GM21528 (cell line): ENCODE results near the gene CELF6.

Source experiments
- ATAC-seq: cut with Tn5 transposase; IDR thresholded peaks from one replicate; pipeline ENCODE4 v1.9.1; 2021; ENCODE audit warnings: mild to moderate bottlenecking, moderate library complexity; ENCODE audit not compliant: unreplicated experiment, low FRiP score

The CELF6 gene

DNA sequence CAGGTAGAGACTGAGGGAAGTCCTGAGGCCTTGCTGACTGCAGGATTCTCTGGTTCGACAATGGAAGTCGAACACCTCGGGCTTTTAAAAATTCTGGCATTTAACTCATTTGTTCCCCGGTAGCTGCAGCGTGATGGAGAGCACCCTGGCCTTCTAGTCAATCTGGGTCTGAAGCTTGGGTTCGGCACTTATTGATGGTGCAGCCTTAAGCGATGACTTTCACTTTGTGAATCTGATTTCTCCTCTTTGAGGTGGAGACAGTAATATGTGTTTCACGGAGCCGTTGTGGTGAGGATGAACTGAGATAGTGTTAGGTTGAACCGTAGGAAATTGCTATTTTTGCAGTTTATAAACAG, 47.0 kb downstream of the CELF6 start:
- ATAC-seq, result no peak

- ATAC-seq, result peak; percentile 93
Observed at GRCh38 chr15:72272213-72272996, 47.6 kb downstream of the CELF6 start, which contains the start of gene PARP6. PARP6 (minus strand) TSS chr15:72272554; CDS start chr15:72267477, 5,077 bp downstream.

DNA sequence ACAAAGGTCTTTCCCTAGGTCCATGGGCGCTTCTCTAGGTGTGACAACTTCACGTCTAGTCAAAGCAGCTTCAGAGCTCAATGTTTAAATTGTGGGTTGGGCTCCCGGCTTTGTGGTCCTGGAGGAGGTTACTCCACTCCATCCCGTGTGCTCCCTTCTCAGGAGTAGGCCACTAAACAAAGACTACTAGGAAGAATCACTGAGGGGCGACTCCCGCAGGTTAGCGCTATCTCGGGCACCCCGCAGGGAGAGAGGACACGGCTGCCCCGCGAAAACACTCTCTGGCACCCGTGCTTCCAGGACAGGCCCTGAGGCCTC, 48.1 kb downstream of the CELF6 start:
- ATAC-seq, result no peak

- no peak for ATAC-seq
Observed at GRCh38 chr15:72271221-72271620, 48.7 kb downstream of the CELF6 start.

DNA sequence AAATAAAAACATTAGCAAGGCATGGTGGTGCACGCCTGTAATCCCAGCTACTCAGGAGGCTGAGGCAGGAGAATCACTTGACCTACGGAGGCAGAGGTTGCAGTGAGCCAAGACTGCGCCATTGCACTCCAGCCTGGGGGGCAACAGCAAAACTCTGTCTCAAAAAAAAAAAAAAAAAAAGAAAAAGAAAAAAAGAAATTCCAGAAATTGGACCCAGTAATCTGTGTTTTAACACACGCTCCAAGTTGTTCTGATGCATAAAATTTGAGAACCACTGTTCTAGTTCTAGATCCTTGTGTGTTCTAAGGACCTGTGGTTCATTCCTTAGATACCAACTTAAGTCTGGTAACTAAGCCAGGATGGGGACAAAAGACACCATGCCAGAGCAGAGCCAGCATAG, 50.2 kb downstream of the CELF6 start:
- ATAC-seq, result no peak

DNA sequence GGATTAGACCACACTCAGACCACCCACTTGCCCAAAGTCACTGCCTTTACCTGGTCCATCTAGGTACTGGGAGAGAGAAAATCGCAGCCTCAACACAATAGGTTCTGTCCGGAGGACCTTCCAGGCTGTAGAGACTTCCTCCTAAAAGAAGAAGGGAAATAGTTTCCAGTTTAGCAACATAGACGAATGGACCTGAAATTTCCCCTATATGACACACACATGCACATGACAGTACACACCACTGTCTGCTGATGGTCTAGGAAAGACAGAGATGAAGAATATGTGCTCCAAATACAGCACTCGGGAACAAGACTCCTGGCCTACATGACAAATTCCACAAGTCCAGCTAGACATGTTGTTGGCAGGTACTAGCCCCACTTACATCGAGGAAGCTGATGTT, 54.9 kb downstream of the CELF6 start:
- ATAC-seq, result no peak

DNA sequence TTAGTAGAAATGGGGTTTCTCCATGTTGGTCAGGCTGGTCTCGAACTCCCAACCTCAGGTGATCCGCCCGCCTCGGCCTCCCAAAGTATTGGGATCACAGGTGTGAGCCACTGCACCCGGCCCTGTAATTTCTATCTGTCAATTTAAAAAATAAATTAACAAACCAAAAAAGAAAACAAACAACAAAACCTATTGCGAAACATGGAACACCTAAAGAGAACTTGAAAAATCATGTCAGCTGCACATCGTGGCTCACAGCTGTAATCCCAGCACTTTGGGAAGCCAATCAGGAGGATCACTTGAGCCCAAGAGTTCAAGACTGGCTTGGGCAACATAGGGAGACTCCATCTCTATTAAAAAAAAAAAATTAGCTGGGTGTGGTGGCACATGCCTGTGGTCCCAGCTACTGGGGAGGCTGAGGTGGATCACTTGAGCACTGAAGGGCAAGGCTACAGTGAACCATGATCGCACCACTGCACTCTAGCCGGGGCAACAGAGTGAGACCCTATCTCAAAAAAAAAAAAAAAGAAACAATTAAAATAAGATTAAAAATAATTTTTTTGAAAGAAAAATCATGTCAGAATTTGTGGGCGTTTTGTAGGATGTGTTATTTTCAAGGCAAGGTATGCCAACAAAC, 67.2 kb downstream of the CELF6 start:
- no peak for ATAC-seq

DNA sequence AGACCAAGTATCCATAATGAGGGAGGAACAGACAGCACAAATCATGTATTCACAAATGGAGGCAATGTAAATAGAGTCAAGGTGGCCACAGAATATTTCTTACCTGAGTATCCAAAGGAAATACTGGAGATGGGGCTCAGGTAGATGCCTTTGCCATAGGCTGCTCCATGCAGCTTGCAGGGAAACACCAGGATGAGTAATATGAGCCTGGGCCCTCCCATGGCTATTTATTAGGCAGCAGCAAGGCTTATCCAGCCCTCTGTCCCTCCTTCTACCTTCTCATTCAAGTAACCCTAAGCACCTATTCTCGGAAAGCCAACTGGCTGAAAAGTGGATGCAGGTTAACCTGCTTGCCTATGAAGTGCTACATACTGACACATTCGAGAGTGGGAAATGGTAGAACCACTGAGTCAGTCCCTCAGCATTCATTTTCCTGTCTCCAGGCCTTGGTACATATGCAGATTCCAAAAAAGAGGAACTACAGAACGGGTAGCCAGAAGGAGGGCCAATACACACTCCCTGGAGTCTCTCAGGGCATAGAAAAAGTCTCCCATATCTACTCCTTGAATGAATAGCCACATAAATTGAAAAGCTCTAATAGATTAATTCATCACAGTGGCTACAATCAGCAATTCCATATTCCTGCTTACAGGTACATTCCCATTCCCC, 70.7 kb downstream of the CELF6 start:
- no peak for ATAC-seq

DNA sequence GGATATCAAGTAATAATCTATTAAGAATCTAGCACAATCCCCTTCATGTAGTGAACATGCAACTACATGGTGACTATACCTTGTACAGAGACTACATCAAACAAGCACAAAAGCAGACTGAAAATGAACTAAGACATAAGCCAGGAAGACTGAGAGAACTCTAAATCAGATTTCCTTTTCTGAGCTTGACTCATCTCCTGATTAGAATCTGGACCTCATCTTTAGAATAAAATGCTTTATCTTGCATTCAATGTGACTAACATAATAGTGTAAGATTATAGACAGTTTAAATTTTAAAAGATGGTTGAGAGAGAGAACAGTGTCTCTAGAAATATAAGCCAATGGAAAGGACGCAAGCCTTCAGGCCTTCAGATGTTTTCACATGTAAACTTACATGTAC, 71.4 kb downstream of the CELF6 start:
- ATAC-seq, result no peak

DNA sequence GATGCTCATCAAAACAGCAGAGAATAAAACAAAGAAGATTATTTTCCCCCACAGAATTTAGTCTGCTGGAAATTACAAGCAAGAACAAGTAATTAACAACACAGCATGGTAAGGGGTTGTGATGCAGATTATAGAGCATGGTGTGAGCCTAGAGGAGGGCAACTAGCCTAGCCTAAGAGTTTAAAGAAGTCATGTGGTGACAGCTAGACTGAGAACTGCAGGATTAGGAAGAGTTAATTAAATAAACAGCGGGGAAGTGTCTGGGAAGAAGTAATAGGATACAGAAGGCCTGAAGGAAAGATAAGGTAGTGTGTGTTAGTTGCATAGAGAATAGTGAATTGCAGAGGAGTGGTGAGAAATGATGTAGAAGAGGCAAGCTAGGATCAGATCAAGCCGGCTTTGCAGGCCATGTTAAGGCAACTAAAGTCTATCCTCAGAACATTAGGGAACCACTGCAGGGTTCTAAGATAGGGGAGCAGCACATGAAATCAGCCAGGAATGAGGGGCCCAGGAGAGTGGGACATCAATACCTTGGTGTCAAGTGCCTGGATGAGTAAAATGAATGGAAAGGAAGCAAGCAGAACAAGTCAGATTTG, 77.1 kb downstream of the CELF6 start:
- no peak for ATAC-seq

DNA sequence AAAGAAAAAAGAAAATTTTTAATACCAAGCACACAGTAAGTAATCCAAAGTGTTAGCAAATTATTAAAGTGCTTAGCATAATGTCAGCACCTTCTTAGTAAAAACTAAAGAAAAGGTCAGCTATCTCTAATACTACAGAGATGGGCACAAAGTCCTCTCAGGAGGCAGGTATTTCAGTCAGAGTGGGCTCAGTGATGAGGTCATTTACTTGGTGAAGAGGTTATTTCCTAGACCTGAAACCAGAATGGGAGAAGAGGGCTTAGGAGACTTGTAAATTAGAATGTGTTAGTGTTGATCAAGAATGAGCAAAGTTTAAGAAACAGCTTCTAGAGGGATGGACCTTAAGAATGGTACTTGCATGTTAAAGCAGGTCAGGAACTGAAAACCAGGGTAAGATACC, 80.3 kb downstream of the CELF6 start:
- ATAC-seq, result no peak

- ATAC-seq, result no peak
Observed at GRCh38 chr15:72238586-72238985, 81.4 kb downstream of the CELF6 start.

DNA sequence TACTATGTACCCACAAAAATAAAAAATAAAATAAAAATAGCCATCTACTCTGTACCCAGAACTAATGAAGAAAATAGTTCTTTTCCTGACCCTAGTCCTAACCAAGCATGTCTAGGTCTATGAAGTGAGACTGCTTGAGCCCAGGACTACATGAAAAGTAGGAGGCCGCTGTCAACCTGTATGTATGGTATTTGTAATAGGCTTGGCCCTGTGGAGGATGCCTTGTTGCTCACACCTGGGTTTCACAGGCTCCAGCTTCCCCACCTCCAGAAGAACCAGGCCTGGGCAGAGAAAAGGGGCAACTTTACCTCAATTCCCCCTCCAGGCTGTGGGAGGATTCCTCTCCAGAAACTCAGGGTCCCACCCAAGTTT, 82.1 kb downstream of the CELF6 start:
- no peak for ATAC-seq

DNA sequence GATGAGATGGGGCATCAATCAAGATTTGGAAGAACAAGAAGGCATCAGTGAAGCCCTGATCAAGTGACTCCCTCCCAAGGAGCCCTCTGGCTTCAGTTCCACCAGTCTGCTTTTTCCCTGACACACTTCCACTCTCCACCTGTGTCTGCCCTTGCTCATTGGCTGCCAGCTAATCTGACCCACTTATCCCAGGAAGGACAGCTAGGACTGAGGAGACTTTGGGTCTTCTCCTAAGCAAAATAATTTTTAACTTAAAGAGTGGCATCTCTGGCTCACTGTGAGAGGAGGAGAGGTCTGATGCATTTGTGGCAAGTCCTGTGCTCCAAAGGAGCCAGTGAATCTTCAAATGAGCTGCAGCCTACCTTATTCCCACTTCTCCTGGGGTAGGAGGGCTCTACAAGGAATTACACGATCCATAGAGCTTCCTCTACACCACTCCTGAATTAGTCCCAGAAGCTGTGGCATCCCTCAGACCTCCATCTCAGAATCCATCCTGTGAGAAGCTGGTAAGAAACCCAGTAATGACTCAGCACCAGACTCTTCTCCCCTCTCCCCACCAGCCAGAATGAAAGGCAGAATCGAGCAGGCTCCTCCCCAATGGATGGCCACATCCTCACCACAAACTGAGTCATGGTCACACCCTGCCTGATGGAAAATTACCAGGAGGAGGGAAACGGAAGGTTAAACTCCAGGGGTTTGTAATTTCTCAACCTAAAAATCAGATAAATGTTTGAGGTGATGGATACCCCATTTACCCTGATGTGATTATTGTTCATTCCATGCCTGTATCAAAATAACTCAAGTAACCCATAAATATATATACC, 82.7 kb downstream of the CELF6 start:
- ATAC-seq, result peak; percentile 73

- no peak for ATAC-seq
Observed at GRCh38 chr15:72236381-72237003, 83.5 kb downstream of the CELF6 start.

DNA sequence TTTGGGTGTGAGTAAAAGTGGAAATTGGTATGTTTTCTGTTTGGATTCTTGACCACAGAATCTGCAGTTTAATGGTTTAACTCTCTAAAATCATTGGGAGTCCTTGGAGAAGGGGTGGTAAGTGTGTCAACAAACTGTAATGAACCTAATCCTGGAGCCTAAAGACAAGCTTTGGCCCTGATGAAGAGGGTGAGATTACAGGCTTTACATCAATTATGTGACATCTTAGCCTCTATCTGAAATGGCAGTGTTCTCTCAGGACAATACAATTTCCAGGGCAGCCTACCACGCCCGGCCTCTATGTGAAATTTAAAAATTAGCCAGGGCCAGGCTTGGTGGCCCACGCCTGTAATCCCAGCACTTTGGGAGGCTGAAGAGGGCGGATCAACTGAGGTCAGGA, 84.7 kb downstream of the CELF6 start:
- ATAC-seq, result no peak
